ENCODE data around the gene C9orf85. TPM values are rescaled to one million over a fixed set of nuclear protein-coding genes. Genes with fewer than 3 reads are reported as not detected.
"Not testable (repeated sequence)": the region's sequence is repeated elsewhere in the genome, so short reads cannot be mapped to it uniquely, and the experiment has no call there.

The C9orf85 gene
- total RNA-seq, 1 donor from 2014 or later = 11.0 TPM

- intact Hi-C loops (cut with micrococcal nuclease) = no loop called here
These were observed 76.3 kb downstream of the C9orf85 start for GRCh38 chr9:71987471-71988371.

DNA sequence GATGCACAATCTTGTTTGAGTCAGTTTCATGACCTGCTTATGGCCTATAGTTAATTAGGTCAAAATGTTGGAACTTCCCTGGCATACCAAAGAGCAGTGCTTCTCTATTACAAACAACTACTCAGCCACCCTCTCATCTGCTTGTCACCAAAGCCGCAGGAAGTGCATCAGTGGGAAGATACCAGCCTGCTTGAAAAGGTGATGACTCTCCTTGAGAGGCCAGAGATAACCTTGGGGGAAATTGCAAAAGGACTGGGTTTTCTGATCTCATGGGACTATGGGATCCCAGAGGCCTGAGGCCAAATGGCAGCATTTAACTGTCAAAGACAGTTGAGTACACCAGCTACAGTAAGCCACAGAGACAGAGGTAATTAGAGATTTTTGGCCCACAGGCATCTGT, 79.0 kb downstream of the C9orf85 start:
- intact Hi-C loops (cut with micrococcal nuclease) = no loop called here

DNA sequence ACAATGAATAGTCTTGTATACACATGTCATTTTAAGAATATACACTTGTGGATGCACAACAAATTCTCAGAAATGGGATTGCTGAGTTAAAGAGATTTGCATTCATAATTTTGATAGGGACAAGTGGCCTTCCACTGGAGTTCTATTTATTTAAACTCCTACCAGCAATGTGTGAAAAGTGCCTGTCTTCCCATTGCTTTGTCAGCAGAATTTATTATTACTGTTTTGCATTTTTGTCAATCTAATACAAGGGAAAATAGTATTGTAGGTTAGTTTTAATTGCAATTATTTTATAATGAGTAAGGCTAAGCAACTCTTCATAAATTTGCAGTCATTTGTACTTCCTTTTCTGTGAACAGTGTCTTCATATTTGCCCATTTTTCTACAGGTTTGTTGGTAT, 94.0 kb downstream of the C9orf85 start:
- intact Hi-C loops (cut with micrococcal nuclease) = no loop called here

DNA sequence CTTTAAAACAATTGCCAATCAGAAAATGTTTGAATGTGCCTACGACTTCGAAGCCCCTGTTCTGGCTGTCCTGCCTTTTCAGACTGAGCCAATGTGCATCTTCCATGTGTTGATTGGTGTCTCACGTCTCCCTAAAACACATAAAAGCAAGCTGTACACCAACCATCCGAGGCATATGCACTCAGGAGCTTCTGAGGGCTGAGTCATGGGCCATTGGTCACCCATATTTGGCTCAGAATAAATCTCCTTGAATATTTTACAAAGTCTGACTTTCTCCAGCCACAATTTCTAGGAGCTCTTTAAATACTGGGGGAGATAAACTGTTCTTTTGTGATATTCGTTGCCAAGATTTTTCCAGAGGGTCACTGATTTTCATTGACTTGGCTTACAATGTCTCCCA, 95.1 kb downstream of the C9orf85 start:
- intact Hi-C loops (cut with micrococcal nuclease) = no loop called here

GRCh38 chr9:72007726-72008125, 96.3 kb downstream of the C9orf85 start:
- intact Hi-C loops (cut with micrococcal nuclease) = not testable (repeated sequence)

- intact Hi-C loops (cut with micrococcal nuclease) = no loop called here
These were observed 101.2 kb downstream of the C9orf85 start for GRCh38 chr9:72012646-72013045.

- intact Hi-C loops (cut with micrococcal nuclease) = no loop called here
These were observed 101.9 kb downstream of the C9orf85 start for GRCh38 chr9:72013292-72013760.

DNA sequence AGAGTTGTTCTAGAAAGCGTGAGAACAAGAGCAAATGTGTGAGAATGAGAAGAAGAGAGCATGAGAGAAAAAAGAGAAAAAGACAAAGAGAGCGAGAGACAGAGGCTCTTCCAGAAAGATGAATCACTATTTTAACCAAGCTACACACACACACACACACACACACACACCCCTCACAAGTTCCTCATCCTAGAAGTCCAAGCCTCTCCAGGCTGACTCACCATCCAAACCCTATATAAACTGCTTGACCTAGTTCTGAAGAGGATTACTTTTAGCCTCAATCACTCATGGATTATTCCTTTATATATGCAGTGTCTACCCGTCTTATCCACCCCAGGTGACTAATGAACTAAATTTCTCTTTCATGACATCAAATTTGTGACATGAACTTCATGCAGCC, 111.4 kb downstream of the C9orf85 start:
- intact Hi-C loops (cut with micrococcal nuclease) = no loop called here

Other genes starting within 250 kb of the C9orf85 start
- 42.4 and 44.2 TPM in 2 replicates for gene CEMIP2, start 143.1 kb upstream of the C9orf85 start, total RNA-seq
- gene ABHD17B, start 446 bp upstream of the C9orf85 start, total RNA-seq = 25.3 and 28.7 TPM in 2 replicates
- not detected in 2 replicates for gene C9orf57, start 149.0 kb downstream of the C9orf85 start, total RNA-seq
- 0.05 TPM in 1 of 2 replicates, not detected in the other for gene GDA, start 237.8 kb downstream of the C9orf85 start, total RNA-seq